ENCODE data around the gene MROH7.
A peak's percentile ranks its signal among the peaks of the same experiment; 100 is the strongest.

Gene MROH7

GRCh38 chr1:54653036-54653435 is 11.4 kb downstream of the MROH7 start:
- peak; percentile 16 for DNase-seq

- DNase-seq = no peak
Measured at GRCh38 chr1:54658164-54658913, 16.8 kb downstream of the MROH7 start.

- DNase-seq = no peak
Measured at GRCh38 chr1:54663725-54664124, 22.1 kb downstream of the MROH7 start.

GRCh38 chr1:54664364-54664763 is 22.8 kb downstream of the MROH7 start:
- DNase-seq = no peak

- DNase-seq = no peak
Measured at GRCh38 chr1:54665852-54666251, 24.3 kb downstream of the MROH7 start.

GRCh38 chr1:54666333-54666732 is 24.7 kb downstream of the MROH7 start:
- DNase-seq = no peak

- no peak for DNase-seq
Measured at GRCh38 chr1:54667797-54668196, 26.2 kb downstream of the MROH7 start.

- no peak for DNase-seq
Measured at GRCh38 chr1:54668567-54668966, 27.0 kb downstream of the MROH7 start.

- peak; percentile 36 for DNase-seq
Measured at GRCh38 chr1:54671985-54672608, 30.5 kb downstream of the MROH7 start.

- DNase-seq = no peak
Measured at GRCh38 chr1:54678776-54679643, 37.4 kb downstream of the MROH7 start.

- DNase-seq = no peak
Measured at GRCh38 chr1:54679706-54680105, 38.1 kb downstream of the MROH7 start.

- no peak for DNase-seq
Measured at GRCh38 chr1:54680387-54680786, 38.8 kb downstream of the MROH7 start.

GRCh38 chr1:54681358-54681757 is 39.8 kb downstream of the MROH7 start:
- peak; percentile 3 for DNase-seq

GRCh38 chr1:54683453-54683852 is 41.9 kb downstream of the MROH7 start:
- DNase-seq = no peak

- DNase-seq = no peak
Measured at GRCh38 chr1:54685335-54685905, 43.8 kb downstream of the MROH7 start.

- DNase-seq = no peak
Measured at GRCh38 chr1:54686155-54686554, 44.6 kb downstream of the MROH7 start.

GRCh38 chr1:54694771-54695170 is 53.2 kb downstream of the MROH7 start:
- DNase-seq = no peak

GRCh38 chr1:54695221-54695620 is 53.6 kb downstream of the MROH7 start:
- no peak for DNase-seq

- no peak for DNase-seq
Measured at GRCh38 chr1:54695764-54696163, 54.2 kb downstream of the MROH7 start.

- no peak for DNase-seq
Measured at GRCh38 chr1:54696262-54696661, 54.7 kb downstream of the MROH7 start.

- DNase-seq = no peak
Measured at GRCh38 chr1:54697896-54698295, 56.3 kb downstream of the MROH7 start.

GRCh38 chr1:54698346-54698745 is 56.8 kb downstream of the MROH7 start:
- DNase-seq = no peak

- DNase-seq = no peak
Measured at GRCh38 chr1:54699936-54700525, 58.4 kb downstream of the MROH7 start.
